ENCODE measurements around the gene GNAT3.

DNA sequence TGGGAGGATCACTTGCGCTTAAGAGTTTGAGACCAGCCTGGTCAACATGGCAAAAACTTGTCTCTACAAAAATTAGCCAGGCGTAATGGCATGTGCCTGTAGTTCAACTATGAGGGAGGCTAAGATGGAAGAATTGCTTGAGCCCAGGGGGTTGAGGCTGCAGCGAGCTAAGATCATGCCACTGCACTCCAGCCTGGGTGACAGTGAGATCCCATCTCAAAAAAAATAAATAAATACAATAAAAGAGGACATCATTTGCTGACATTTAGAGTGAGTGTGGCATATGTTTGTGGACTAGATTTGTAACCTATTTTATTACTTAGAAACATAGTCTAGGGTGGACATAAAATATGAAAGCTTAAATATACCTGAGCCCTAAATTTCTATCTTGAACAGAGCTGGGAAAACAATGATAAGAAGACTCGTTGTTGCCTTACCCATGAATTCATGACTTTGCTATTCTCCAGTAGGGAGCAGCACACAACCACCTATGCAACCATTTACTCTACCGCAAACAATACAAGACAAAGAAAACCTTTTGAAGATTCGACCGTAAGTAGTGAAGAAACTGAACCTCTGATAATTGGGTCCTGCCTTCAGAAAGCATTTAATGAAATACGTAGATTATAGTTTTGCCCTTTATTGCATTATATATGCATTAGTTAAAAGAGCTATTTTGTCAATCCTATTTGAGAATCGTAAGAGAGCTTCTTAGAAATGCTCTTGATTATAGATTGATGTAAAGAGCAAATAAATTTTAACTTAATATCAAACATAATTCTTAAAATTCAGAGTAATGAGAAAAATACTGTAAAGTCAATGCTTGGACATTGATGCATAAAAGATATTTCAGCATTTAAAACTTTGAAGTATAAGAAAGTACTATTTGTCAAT, 83.5 kb downstream of the GNAT3 start:
- TF ChIP-seq, protein P1, sequence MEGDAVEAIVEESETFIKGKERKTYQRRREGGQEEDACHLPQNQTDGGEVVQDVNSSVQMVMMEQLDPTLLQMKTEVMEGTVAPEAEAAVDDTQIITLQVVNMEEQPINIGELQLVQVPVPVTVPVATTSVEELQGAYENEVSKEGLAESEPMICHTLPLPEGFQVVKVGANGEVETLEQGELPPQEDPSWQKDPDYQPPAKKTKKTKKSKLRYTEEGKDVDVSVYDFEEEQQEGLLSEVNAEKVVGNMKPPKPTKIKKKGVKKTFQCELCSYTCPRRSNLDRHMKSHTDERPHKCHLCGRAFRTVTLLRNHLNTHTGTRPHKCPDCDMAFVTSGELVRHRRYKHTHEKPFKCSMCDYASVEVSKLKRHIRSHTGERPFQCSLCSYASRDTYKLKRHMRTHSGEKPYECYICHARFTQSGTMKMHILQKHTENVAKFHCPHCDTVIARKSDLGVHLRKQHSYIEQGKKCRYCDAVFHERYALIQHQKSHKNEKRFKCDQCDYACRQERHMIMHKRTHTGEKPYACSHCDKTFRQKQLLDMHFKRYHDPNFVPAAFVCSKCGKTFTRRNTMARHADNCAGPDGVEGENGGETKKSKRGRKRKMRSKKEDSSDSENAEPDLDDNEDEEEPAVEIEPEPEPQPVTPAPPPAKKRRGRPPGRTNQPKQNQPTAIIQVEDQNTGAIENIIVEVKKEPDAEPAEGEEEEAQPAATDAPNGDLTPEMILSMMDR (IDR thresholded peaks at IDR 0.05), result peak; percentile 12 to 55 (median 52)
- no peak for TF ChIP-seq EP300 (IDR thresholded peaks at IDR 0.05)
